Stimulated activated effector memory CD8-positive, alpha-beta T cell treated with anti-CD3 and anti-CD28 coated beads, Interleukin-12 subunit alpha, Interleukin-12 subunit beta, amount 100 ng/mL, for 72 hours (primary cell): Measurements from ENCODE around the gene ZMYM4.

Experiments
- ATAC-seq: fragments of 150-1000 bp; cut with Tn5 transposase; 2 replicates; pipeline ENCODE4 v1.10.0; 2021
- DNase-seq, 2 donors: peaks; one replicate each; pipeline ENCODE4 v3.0.0; 2021 to 2022; ENCODE audit warnings: low spot score in 2 of 2
- H3K27ac Mint-ChIP-seq: one replicate; pipeline ENCODE4 v1.8.0; 2022; ENCODE audit warnings: mild to moderate bottlenecking, mixed read lengths
- H3K36me3 Mint-ChIP-seq: one replicate; pipeline ENCODE4 v1.8.0; 2022; ENCODE audit warnings: mild to moderate bottlenecking, mixed read lengths
- H3K4me1 Mint-ChIP-seq: one replicate; pipeline ENCODE4 v1.8.0; 2022; ENCODE audit warnings: mixed read lengths
- H3K4me3 Mint-ChIP-seq: one replicate; pipeline ENCODE4 v1.8.0; 2022; ENCODE audit warnings: mild to moderate bottlenecking, mixed read lengths
- H3K9me3 Mint-ChIP-seq: one replicate; pipeline ENCODE4 v1.8.0; 2022; ENCODE audit warnings: mixed read lengths

Gene ZMYM4

DNA sequence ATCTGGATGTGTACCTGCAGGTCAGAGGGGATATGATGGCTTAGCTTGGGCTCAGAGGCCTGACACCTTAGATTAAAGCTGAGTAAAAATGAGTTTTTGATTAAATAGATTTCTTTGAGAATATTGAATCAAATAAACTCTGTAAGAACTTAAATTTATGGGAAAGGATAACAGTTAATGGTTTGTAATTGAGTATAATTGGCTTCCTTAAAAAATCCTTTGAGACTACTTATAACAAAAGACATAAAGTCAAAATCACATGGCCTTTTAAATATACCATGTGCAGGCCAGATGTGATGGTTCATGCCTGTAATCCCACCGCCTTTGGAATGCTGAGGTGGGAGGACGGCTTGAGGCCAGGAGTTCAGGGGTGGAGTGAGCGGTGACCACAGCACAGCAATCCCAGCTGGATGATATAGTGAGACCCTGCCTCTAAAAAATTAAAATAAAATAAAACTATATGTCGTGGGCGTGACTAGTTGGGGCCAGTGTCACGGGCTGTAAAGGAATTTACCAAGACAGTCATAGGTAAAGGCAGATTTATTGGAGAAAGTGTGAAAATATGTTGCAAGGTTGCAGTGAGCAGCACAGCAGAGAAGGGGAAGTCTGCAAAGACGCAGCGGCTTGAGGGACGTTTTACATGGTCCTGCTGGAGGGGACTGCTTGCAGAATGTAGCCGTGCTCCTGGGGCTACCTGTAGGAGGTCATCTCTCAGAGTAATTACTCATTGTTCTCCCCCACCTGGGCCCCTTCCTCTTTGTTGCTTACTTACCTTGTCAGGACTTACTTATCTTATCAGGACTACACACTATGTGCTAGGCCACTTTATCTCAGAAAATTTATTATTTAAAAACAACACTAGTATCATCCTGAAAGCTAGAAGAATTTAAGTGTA, 122.3 kb downstream of the ZMYM4 start:
- no peak overlapping the region for H3K27ac Mint-ChIP-seq

GRCh38 chr1:35394386-35394785, 125.9 kb downstream of the ZMYM4 start:
- no peak overlapping the region for H3K27ac Mint-ChIP-seq
- no peak for ATAC-seq
- no peak for DNase-seq
- H3K36me3 Mint-ChIP-seq: peaks cover 91% of the 10 kb centered on the region
- H3K4me1 Mint-ChIP-seq: no peaks in the 10 kb centered on the region
- H3K4me3 Mint-ChIP-seq: no peak overlapping the region
- no peaks in the 10 kb centered on the region for H3K9me3 Mint-ChIP-seq

More for the DNA sequence above, 122.3 kb downstream of the ZMYM4 start:
- ATAC-seq (no peak), DNase-seq (no peak)
- Mint-ChIP-seq H3K36me3 (peaks cover 87% of the 10 kb centered on the region), H3K4me3 (no peak overlapping the region), H3K9me3 (no peaks in the 10 kb centered on the region), H3K4me1 (no peaks in the 10 kb centered on the region)

DNA sequence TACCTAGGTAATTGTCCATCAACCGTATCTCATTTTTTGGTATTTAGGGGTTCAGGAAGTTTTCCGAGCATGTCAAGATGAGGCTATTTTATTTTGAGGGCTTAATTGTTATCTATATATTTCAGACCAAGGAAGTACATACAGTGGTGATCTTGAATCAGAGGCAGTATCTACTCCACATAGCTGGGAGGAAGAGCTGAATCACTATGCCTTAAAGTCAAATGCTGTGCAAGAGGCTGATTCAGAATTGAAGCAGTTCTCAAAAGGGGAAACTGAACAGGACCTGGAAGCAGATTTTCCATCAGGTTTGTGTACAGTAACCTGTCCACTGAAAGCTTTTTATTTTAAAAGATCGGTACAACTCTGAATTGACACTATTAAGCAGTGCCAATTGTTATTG, 130.2 kb downstream of the ZMYM4 start:
- Mint-ChIP-seq H3K36me3 (peaks cover 85% of the 10 kb centered on the region), H3K9me3 (no peaks in the 10 kb centered on the region), H3K27ac (peak overlapping the region; percentile 24), H3K4me3 (no peak overlapping the region), H3K4me1 (no peaks in the 10 kb centered on the region)
- DNase-seq (no peak), ATAC-seq (peak; percentile 67)

GRCh38 chr1:35401049-35401448, 132.5 kb downstream of the ZMYM4 start:
- no peak for ATAC-seq
- Mint-ChIP-seq H3K36me3 (peaks cover 84% of the 10 kb centered on the region), H3K4me1 (no peaks in the 10 kb centered on the region), H3K4me3 (no peak overlapping the region), H3K9me3 (no peaks in the 10 kb centered on the region), H3K27ac (no peak overlapping the region)
- no peak for DNase-seq

GRCh38 chr1:35406103-35406502, 137.6 kb downstream of the ZMYM4 start:
- Mint-ChIP-seq H3K36me3 (peaks cover 81% of the 10 kb centered on the region), H3K9me3 (no peaks in the 10 kb centered on the region), H3K4me3 (no peak overlapping the region), H3K27ac (no peak overlapping the region), H3K4me1 (no peaks in the 10 kb centered on the region)
- ATAC-seq (no peak), DNase-seq (no peak)

DNA sequence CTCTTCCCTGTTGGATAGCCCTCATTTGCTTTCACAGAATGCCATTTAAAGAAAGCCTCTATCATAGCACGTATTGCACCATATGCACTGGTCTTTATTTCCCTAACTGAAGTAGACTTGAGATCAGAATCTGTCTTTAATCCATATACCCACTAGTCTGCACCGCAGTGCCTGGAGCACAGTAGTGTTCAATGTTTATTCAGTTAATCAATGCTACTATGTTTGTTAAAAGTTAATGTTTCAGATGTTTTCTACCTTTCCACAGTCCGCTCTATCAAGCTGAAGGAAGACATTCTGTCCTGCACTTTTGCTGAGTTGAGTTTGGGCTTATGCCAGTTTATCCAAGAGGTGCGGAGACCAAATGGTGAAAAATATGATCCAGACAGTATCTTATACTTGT, 139.2 kb downstream of the ZMYM4 start:
- H3K9me3 Mint-ChIP-seq: no peaks in the 10 kb centered on the region
- no peak overlapping the region for H3K27ac Mint-ChIP-seq
- H3K36me3 Mint-ChIP-seq: peaks cover 82% of the 10 kb centered on the region
- ATAC-seq (no peak), DNase-seq (no peak)
- H3K4me3 Mint-ChIP-seq: no peak overlapping the region
- no peaks in the 10 kb centered on the region for H3K4me1 Mint-ChIP-seq

GRCh38 chr1:35408925-35409324, 140.4 kb downstream of the ZMYM4 start:
- ATAC-seq (no peak), DNase-seq (no peak)
- H3K9me3 Mint-ChIP-seq: no peaks in the 10 kb centered on the region
- H3K36me3 Mint-ChIP-seq: peaks cover 79% of the 10 kb centered on the region
- H3K4me3 Mint-ChIP-seq: no peak overlapping the region
- no peak overlapping the region for H3K27ac Mint-ChIP-seq
- no peaks in the 10 kb centered on the region for H3K4me1 Mint-ChIP-seq

- Mint-ChIP-seq H3K4me1 (peaks cover 11% of the 10 kb centered on the region), H3K36me3 (peaks cover 36% of the 10 kb centered on the region), H3K4me3 (no peak overlapping the region), H3K27ac (peak overlapping the region; percentile 4), H3K9me3 (no peaks in the 10 kb centered on the region)
- ATAC-seq (no peak), DNase-seq (no peak)
Observed at GRCh38 chr1:35426097-35426586, 157.6 kb downstream of the ZMYM4 start.

GRCh38 chr1:35428360-35428759, 159.9 kb downstream of the ZMYM4 start:
- peaks cover 37% of the 10 kb centered on the region for H3K36me3 Mint-ChIP-seq
- H3K27ac Mint-ChIP-seq: no peak overlapping the region
- DNase-seq (no peak), ATAC-seq (no peak)
- peaks cover 26% of the 10 kb centered on the region for H3K4me1 Mint-ChIP-seq
- H3K4me3 Mint-ChIP-seq: no peak overlapping the region
- no peaks in the 10 kb centered on the region for H3K9me3 Mint-ChIP-seq

GRCh38 chr1:35430762-35431161, 162.3 kb downstream of the ZMYM4 start:
- Mint-ChIP-seq H3K27ac (peak overlapping the region; percentile 60), H3K9me3 (no peaks in the 10 kb centered on the region), H3K4me1 (peaks cover 26% of the 10 kb centered on the region), H3K4me3 (no peak overlapping the region), H3K36me3 (peaks cover 51% of the 10 kb centered on the region)
- DNase-seq (no peak), ATAC-seq (no peak)

DNA sequence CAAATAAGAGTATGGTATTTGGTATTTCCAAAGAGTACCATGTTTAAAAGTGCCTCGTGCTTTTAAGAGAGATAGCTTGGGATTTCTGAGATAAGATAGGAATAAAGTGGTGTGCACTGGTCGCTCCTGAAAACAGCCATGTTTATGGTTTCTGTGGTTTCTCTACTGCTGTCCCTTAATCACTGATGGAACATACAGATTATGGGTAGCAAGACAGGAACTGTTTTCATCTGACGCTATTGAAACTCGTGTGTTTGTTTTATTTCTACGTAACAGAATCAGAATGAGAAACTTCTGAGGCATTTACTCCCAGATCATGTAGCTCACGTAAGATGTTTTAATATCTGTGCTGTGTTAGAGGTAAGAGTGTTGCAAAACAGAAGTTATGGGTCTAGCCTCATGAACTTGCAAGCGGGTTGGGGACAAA, 162.7 kb downstream of the ZMYM4 start:
- peak; percentile 76 for ATAC-seq
- Mint-ChIP-seq H3K9me3 (no peaks in the 10 kb centered on the region), H3K36me3 (peaks cover 49% of the 10 kb centered on the region), H3K27ac (peak overlapping the region; percentile 60), H3K4me3 (no peak overlapping the region), H3K4me1 (peaks cover 26% of the 10 kb centered on the region)
- no peak for DNase-seq

DNA sequence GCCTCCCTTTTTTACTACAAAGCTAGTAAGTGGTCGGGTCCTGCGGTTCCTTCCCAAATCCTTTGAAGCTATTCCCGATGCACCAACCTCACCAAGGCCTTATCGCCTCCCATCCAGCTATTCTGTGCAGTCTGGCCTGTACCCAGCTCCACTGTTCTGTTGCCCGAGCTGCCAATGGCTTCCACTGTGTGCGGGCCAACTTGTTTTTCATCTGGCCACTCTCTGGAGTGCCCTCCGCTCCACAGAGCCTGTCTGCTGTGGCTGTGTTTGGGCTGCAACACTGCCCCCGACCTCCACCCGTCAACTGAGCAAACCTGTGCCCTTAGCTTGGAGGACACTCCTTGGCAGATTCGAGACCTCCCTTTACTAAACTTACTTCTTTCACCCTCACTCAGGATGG, 163.7 kb downstream of the ZMYM4 start:
- Mint-ChIP-seq H3K36me3 (peaks cover 56% of the 10 kb centered on the region), H3K4me3 (no peak overlapping the region), H3K27ac (peak overlapping the region; percentile 60), H3K4me1 (peaks cover 26% of the 10 kb centered on the region), H3K9me3 (no peaks in the 10 kb centered on the region)
- ATAC-seq (no peak), DNase-seq (no peak)

DNA sequence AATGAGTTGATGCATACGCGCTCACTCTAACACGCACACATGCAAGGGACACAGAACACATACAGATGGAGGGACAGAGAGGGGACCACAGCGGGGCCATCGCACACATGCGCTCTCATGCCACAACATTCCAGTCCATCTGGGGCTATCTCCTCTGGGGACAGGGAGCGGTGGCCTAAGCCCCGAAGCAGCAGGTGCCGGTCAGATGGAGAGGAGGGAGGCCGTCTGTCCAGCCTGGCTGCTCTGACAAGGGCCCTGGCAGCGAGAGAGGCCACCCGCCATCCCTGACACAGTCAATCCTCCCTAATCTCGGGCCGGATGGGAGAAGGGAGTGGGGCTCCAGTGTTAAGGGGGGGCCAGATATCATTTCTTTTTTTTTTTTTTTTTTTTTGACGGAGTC, 165.2 kb downstream of the ZMYM4 start:
- Mint-ChIP-seq H3K9me3 (no peaks in the 10 kb centered on the region), H3K36me3 (peaks cover 68% of the 10 kb centered on the region), H3K4me1 (peaks cover 26% of the 10 kb centered on the region), H3K4me3 (no peak overlapping the region), H3K27ac (peak overlapping the region; percentile 30)
- no peak for DNase-seq
- no peak for ATAC-seq

- no peak overlapping the region for H3K4me3 Mint-ChIP-seq
Observed at GRCh38 chr1:35434703-35435102, 166.2 kb downstream of the ZMYM4 start.

GRCh38 chr1:35436078-35436477, 167.6 kb downstream of the ZMYM4 start:
- no peak for DNase-seq
- no peaks in the 10 kb centered on the region for H3K9me3 Mint-ChIP-seq
- H3K4me1 Mint-ChIP-seq: peaks cover 16% of the 10 kb centered on the region
- H3K4me3 Mint-ChIP-seq: no peak overlapping the region
- no peak for ATAC-seq
- H3K27ac Mint-ChIP-seq: peak overlapping the region; percentile 30
- peaks cover 76% of the 10 kb centered on the region for H3K36me3 Mint-ChIP-seq

More at GRCh38 chr1:35434703-35435102, 166.2 kb downstream of the ZMYM4 start:
- ATAC-seq (no peak), DNase-seq (no peak)
- H3K4me1 Mint-ChIP-seq: peaks cover 26% of the 10 kb centered on the region
- H3K9me3 Mint-ChIP-seq: no peaks in the 10 kb centered on the region
- peak overlapping the region; percentile 50 for H3K27ac Mint-ChIP-seq
- H3K36me3 Mint-ChIP-seq: peaks cover 71% of the 10 kb centered on the region

DNA sequence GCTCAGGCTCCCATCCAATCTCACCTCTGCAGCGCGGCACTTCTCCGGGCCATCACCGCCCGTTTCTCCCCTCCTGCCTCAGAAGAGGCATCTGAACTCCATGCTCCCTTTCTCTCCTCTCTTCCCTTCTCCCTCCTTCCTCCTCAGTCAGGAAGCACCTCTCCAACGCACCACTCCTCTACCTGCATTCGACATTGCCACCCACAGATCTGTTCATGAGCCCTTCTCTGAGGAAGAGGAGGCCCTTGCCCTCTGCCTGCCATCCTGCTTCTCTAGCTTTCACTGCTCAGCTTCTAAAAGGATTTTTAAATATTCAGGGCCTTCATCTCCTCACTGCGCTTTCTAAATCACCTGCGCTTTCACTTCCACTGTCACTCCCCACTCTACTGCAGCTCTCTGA, 168.7 kb downstream of the ZMYM4 start:
- peaks cover 82% of the 10 kb centered on the region for H3K36me3 Mint-ChIP-seq
- ATAC-seq: no peak
- no peaks in the 10 kb centered on the region for H3K9me3 Mint-ChIP-seq
- peak in 1 of 2 donors; percentile 43 for DNase-seq
- H3K27ac Mint-ChIP-seq: peak overlapping the region; percentile 30
- H3K4me1 Mint-ChIP-seq: peaks cover 9% of the 10 kb centered on the region
- H3K4me3 Mint-ChIP-seq: no peak overlapping the region
